KMS-11 (cell line): Measurements from ENCODE around the gene STX10.
A peak's percentile ranks its signal among the peaks of the same experiment; 100 is the strongest.

Experiments
- H2AFZ ChIP-seq: fragments of 200-600 bp; sonication (generic); 2 replicates; pipeline ENCODE4 v1.6.1; 2016; ENCODE audit warnings: antibody characterized with exemption, mixed run types, low read depth
- H3K27ac ChIP-seq: fragments of 200-600 bp; sonication (generic); 2 replicates; pipeline ENCODE4 v1.6.1; 2016; ENCODE audit warnings: mild to moderate bottlenecking, mixed run types
- H3K27me3 ChIP-seq: fragments of 200-600 bp; sonication (generic); 2 replicates; pipeline ENCODE4 v1.6.1; 2017; ENCODE audit warnings: mild to moderate bottlenecking, low read depth, mixed run types, moderate library complexity; ENCODE audit not compliant: insufficient read depth
- H3K36me3 ChIP-seq: fragments of 200-600 bp; sonication (generic); 2 replicates; pipeline ENCODE4 v1.6.1; 2017; ENCODE audit warnings: mild to moderate bottlenecking, mixed run types; ENCODE audit not compliant: insufficient read depth
- H3K4me1 ChIP-seq: fragments of 200-600 bp; sonication (generic); 2 replicates; pipeline ENCODE4 v1.6.1; 2016; ENCODE audit warnings: mild to moderate bottlenecking, low read depth, mixed run types; ENCODE audit not compliant: poor library complexity, severe bottlenecking
- H3K4me2 ChIP-seq: fragments of 200-600 bp; sonication (generic); 2 replicates; pipeline ENCODE4 v1.7.0; 2016; ENCODE audit warnings: mild to moderate bottlenecking, mixed run types
- H3K4me3 ChIP-seq: fragments of 200-600 bp; sonication (generic); IDR thresholded peaks from 2 replicates; pipeline ENCODE4 v1.6.1; 2017; ENCODE audit warnings: low read depth, low read length, mixed read lengths; ENCODE audit not compliant: insufficient read depth
- H3K79me2 ChIP-seq: fragments of 200-600 bp; sonication (generic); 2 replicates; pipeline ENCODE4 v1.6.1; 2016; ENCODE audit warnings: low read depth, mixed run types; ENCODE audit not compliant: insufficient read depth
- H3K9ac ChIP-seq: fragments of 200-600 bp; sonication (generic); 2 replicates; pipeline ENCODE4 v1.6.1; 2016; ENCODE audit warnings: mild to moderate bottlenecking, mixed run types
- H4K20me1 ChIP-seq: fragments of 200-600 bp; sonication (generic); 2 replicates; pipeline ENCODE4 v1.6.1; 2016; ENCODE audit warnings: mild to moderate bottlenecking, mixed run types; ENCODE audit not compliant: insufficient read depth
- CTCF ChIP-seq: fragments of 200-600 bp; sonication (generic); conservative IDR thresholded peaks from 2 replicates; pipeline ENCODE4 v1.6.1; 2017; ENCODE audit warnings: low read depth, mild to moderate bottlenecking, antibody characterized with exemption, low read length, moderate library complexity, mixed read lengths

The STX10 gene

GRCh38 chr19:13154911-13155471 lies 4.8 kb upstream of the STX10 start:
- TF ChIP-seq CTCF: 0 out of 2 replicates have a peak, but pooled peaks have one; percentile 21
- peak overlapping the region; percentile 96 for H3K27ac ChIP-seq
- H4K20me1 ChIP-seq: no peaks in the 10 kb centered on the region
- peaks cover 26% of the 10 kb centered on the region for H3K4me1 ChIP-seq
- H3K9ac ChIP-seq: peak overlapping the region; percentile 98; the same call in 1 of the 2 replicates
- H3K4me3 ChIP-seq: no peak overlapping the region
- peak overlapping the region; percentile 16; the same call in 1 of the 2 replicates for H2AFZ ChIP-seq
- H3K79me2 ChIP-seq: peaks cover 13% of the 10 kb centered on the region; the same call in 1 of the 2 replicates
- peak overlapping the region; percentile 100 for H3K4me2 ChIP-seq
- H3K27me3 ChIP-seq: no peaks in the 10 kb centered on the region; the same call in 1 of the 2 replicates
- no peaks in the 10 kb centered on the region for H3K36me3 ChIP-seq

DNA sequence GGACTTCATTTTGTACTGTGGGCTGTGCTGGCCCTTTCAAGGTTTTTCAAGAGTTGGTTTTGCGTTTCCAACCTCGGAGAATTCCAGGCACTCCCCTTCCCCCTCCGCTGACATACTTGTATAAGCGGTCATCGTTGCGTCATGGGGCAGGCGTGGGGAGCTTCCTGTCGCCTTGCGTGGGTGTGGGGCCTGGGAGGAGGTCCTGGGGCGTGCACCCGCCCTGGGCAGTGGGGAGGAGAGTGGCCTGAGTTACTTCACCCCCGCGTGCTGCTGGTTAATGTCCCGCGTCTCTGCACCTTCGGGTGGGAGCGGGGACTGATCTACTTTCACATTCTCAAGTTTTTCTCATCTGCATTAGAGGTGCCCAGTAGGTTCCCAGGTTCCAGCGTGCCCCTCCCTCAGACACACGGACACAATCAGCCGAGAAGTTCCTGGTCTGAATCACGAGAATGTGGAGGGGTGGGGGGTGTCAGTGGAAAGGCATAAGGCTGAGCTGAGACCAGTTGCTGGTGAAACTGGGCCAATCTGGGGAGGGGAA lies 4.1 kb upstream of the STX10 start:
- H3K79me2 ChIP-seq: peaks cover 13% of the 10 kb centered on the region; the same call in 1 of the 2 replicates
- no peaks in the 10 kb centered on the region for H4K20me1 ChIP-seq
- H3K4me1 ChIP-seq: peaks cover 24% of the 10 kb centered on the region
- no peak for TF ChIP-seq CTCF
- peak overlapping the region; percentile 98 for H3K9ac ChIP-seq
- no peak overlapping the region for H2AFZ ChIP-seq
- peak overlapping the region; percentile 100 for H3K4me2 ChIP-seq
- no peaks in the 10 kb centered on the region; the same call in 1 of the 2 replicates for H3K27me3 ChIP-seq
- peak overlapping the region; percentile 96 for H3K27ac ChIP-seq
- H3K4me3 ChIP-seq: no peak overlapping the region
- H3K36me3 ChIP-seq: no peaks in the 10 kb centered on the region

DNA sequence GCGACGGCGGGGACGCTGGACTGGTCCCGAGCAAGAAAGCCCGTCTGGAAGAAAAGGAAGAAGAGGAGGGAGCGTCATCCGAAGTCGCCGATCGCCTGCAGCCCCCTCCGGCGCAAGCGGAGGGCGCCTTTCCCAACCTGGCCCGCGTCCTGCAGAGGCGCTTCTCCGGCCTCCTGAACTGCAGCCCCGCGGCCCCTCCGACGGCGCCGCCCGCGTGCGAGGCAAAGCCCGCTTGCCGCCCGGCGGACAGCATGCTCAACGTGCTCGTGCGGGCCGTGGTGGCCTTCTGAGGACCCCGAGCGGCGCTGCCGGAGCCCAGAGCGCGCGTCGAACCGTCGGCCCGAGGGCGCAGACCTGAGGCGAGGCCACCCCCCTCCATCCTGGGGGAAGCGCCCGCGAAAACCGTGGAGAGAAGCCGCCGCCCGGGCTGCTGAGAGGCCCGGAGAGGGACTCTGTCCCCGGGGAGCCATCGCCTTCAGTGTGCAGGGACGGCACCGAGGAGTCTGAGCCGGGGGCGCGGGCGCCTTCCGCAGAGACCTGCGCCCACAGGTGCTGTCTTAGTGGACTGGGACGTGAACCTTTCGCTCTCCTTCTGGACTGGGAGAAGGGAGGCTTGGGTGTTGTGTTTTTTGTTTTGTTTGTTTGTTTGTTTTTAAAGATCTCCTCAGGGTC lies 3.5 kb upstream of the STX10 start:
- TF ChIP-seq CTCF: no peak
- Histone ChIP-seq H2AFZ (no peak overlapping the region), H3K9ac (peak overlapping the region; percentile 98), H3K4me3 (no peak overlapping the region), H3K4me2 (peak overlapping the region; percentile 100), H3K79me2 (peaks cover 13% of the 10 kb centered on the region; the same call in 1 of the 2 replicates), H3K27me3 (no peaks in the 10 kb centered on the region; the same call in 1 of the 2 replicates), H3K4me1 (peaks cover 24% of the 10 kb centered on the region), H4K20me1 (no peaks in the 10 kb centered on the region), H3K36me3 (no peaks in the 10 kb centered on the region), H3K27ac (peak overlapping the region; percentile 96)

- Histone ChIP-seq H3K36me3 (no peaks in the 10 kb centered on the region), H3K27me3 (no peaks in the 10 kb centered on the region; the same call in 1 of the 2 replicates), H3K27ac (peak overlapping the region; percentile 96), H4K20me1 (no peaks in the 10 kb centered on the region), H3K4me1 (peaks cover 24% of the 10 kb centered on the region), H3K4me2 (peak overlapping the region; percentile 100), H2AFZ (peak overlapping the region; percentile 99), H3K79me2 (peaks cover 13% of the 10 kb centered on the region; the same call in 1 of the 2 replicates), H3K9ac (peak overlapping the region; percentile 98), H3K4me3 (peak overlapping the region; percentile 30)
- TF ChIP-seq CTCF: 0 out of 2 replicates have a peak, but pooled peaks have one; percentile 23
Observed at GRCh38 chr19:13152974-13153568, 2.9 kb upstream of the STX10 start.
